ENCODE results near the gene CES4A.

DNA sequence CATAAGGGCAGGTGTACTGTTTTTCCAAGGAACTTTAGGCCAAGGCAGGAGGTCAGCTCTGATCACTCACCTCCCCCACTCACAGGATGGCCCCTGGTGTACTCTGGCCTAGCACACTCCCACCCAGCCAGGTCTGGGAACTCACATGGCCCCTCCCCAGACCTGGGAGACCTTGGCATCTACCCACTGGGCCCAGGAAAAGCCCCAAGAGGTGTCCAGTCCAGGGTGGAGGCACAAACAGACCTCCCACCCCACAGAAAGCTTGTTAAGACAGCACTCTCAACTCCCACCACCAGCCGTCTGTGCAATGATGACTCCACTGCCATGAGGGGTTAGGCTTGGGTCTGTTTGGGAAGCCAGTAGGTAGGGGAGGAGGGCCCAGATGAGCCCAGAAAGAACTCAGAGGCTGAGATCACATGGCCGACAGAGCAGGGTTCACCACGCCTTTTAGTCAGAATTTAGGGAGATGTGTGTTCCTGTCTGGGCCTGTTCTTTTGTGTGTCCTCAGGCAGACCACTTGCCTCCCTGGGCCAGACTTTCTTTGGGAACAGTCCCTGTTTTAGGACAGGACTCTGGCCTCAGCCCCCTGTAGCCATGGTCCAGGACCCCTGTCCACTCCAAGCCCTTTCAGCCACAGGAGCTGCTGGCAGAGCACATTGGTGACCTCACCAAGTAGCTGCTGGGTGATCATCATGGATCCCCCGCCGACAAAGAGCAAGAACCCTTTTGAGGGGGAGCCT is 28.5 kb downstream of the CES4A start:
- TF ChIP-seq POLR2AphosphoS5 (IDR thresholded peaks at IDR 0.05; ENCODE audit: low read depth, low read length) (no peak), TAF1 (IDR thresholded peaks at IDR 0.05; ENCODE audit: low read depth, low read length) (no peak), POLR2A (IDR thresholded peaks at IDR 0.05; ENCODE audit: low read depth, low read length) (no peak), POU2F2 (IDR thresholded peaks at IDR 0.05; ENCODE audit: low read depth, low read length) (no peak)
